ENCODE data around the gene CES3. TPM values are rescaled to one million over a fixed set of nuclear protein-coding genes. Genes with fewer than 3 reads are reported as not detected.
A peak's percentile ranks its signal among the peaks of the same experiment; 100 is the strongest.

Gene CES3
- total RNA-seq, 1 experiment from 2014 or later, result 0.95 TPM

DNA sequence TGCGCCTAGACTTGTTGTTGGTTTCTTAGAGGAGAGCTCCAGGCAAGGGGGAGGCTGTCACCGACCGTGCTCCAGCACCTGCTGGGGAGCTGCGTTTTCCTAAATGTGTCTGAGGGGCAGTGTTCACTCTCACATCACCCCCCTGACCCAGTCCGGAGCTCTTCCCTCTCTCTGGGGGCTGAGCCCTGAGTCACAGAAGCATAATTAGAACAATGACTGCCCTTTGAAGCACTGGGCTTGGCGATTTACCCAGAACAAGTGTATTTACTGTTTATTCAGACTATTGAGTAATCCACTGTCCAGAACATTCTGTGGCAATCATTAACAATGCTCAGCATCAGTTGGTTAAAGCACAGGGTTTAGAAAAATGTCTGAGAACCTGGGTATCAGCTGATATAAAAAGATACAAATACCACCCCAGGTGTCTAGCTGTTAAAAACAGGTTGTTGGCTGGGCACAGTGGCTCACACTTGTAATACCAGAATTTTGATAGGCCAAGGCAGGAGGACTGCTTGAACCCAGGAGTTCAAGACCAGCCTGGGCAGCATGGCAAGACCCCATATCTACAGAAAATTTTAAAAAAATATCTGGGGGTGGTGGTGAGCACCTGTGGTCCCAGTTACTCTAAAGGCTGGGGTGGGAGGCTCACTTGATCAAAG is 35.4 kb downstream of the CES3 start:
- ChIA-PET CTCF (no interaction called here), POLR2A (no interaction called here)
- H3K36me3 ChIP-seq (ENCODE audit: control insufficient read depth, insufficient read depth, low read length), result no peaks in the 10 kb centered on the region
- H3K4me1 ChIP-seq, result peaks cover 11% of the 10 kb centered on the region; the same call in 1 of the 2 replicates
- intact Hi-C loops (cut with micrococcal nuclease; ENCODE audit: unreplicated experiment), result no loop called here
- Mint-ChIP-seq H3K4me1 (ENCODE audit: low read depth, unreplicated experiment) (no peaks in the 10 kb centered on the region), H3K9me3 (ENCODE audit: unreplicated experiment) (no peaks in the 10 kb centered on the region), H3K4me3 (ENCODE audit: unreplicated experiment) (no peak overlapping the region), H3K36me3 (ENCODE audit: insufficient read depth, unreplicated experiment) (no peaks in the 10 kb centered on the region), H3K27ac (ENCODE audit: unreplicated experiment) (no peak overlapping the region), H3K27me3 (ENCODE audit: insufficient read depth, unreplicated experiment) (peaks cover 6% of the 10 kb centered on the region)
- BruUV-seq (replicated peaks), result no TSS peak
- no peaks in the 10 kb centered on the region for H3K27me3 ChIP-seq (replicated peaks; ENCODE audit: control insufficient read depth, insufficient read depth, low read length)
- H3K4me3 ChIP-seq (ENCODE audit: low read depth, low read length), result no peak overlapping the region
- TF ChIP-seq, protein P1, sequence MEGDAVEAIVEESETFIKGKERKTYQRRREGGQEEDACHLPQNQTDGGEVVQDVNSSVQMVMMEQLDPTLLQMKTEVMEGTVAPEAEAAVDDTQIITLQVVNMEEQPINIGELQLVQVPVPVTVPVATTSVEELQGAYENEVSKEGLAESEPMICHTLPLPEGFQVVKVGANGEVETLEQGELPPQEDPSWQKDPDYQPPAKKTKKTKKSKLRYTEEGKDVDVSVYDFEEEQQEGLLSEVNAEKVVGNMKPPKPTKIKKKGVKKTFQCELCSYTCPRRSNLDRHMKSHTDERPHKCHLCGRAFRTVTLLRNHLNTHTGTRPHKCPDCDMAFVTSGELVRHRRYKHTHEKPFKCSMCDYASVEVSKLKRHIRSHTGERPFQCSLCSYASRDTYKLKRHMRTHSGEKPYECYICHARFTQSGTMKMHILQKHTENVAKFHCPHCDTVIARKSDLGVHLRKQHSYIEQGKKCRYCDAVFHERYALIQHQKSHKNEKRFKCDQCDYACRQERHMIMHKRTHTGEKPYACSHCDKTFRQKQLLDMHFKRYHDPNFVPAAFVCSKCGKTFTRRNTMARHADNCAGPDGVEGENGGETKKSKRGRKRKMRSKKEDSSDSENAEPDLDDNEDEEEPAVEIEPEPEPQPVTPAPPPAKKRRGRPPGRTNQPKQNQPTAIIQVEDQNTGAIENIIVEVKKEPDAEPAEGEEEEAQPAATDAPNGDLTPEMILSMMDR (IDR thresholded peaks at IDR 0.05; ENCODE audit: insufficient read depth in 1 of 2, low read depth in 1 of 2, low read length in 1 of 2, severe bottlenecking in 1 of 2, unreplicated experiment in 1 of 2), result no peak
- no peak for DNase-seq
- H3K9me3 ChIP-seq, result no peaks in the 10 kb centered on the region

DNA sequence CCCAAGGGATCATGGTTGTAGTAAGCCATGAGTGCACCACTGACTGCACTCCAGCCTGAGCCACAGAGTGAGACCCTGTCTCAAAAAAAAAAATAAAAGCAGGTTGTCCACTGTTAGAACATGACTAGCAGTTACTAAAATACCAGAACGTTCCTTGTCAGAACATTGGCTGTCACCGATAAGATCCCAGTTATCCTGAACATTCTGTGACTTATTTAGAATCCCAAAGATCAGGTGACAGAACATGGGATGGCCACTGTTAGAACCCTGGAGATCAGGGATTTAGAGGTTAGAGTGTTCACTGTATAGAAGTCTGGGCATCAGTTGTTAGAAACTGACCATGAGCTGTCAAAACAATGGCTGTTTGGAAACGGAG is 35.9 kb downstream of the CES3 start:
- H3K27me3 ChIP-seq (replicated peaks; ENCODE audit: control insufficient read depth, insufficient read depth, low read length), result no peaks in the 10 kb centered on the region
- no peaks in the 10 kb centered on the region for H3K9me3 ChIP-seq
- POLR2A ChIA-PET, result no interaction called here
- no peak overlapping the region for H3K4me3 ChIP-seq (ENCODE audit: low read depth, low read length)
- H3K4me1 ChIP-seq, result peaks cover 11% of the 10 kb centered on the region; the same call in 1 of the 2 replicates
- no peak for DNase-seq
- CTCF ChIA-PET, result interaction anchor here (0.6 kb wide), 1 partner anchor 373 kb away, joined by 5 read pairs; no protein-coding TSS in a partner anchor
- Mint-ChIP-seq H3K36me3 (ENCODE audit: insufficient read depth, unreplicated experiment) (no peaks in the 10 kb centered on the region), H3K9me3 (ENCODE audit: unreplicated experiment) (no peaks in the 10 kb centered on the region), H3K4me3 (ENCODE audit: unreplicated experiment) (no peak overlapping the region), H3K4me1 (ENCODE audit: low read depth, unreplicated experiment) (no peaks in the 10 kb centered on the region), H3K27ac (ENCODE audit: unreplicated experiment) (no peak overlapping the region), H3K27me3 (ENCODE audit: insufficient read depth, unreplicated experiment) (peaks cover 6% of the 10 kb centered on the region)
- intact Hi-C loops (cut with micrococcal nuclease; ENCODE audit: unreplicated experiment), result no loop called here
- no TSS peak for BruUV-seq (replicated peaks)
- H3K36me3 ChIP-seq (ENCODE audit: control insufficient read depth, insufficient read depth, low read length), result no peaks in the 10 kb centered on the region
- TF ChIP-seq, protein P1 (IDR thresholded peaks at IDR 0.05; ENCODE audit: insufficient read depth in 1 of 2, low read depth in 1 of 2, low read length in 1 of 2, severe bottlenecking in 1 of 2, unreplicated experiment in 1 of 2), result no peak

- no peaks in the 10 kb centered on the region for H3K4me1 Mint-ChIP-seq (ENCODE audit: low read depth, unreplicated experiment)
- intact Hi-C loops (cut with micrococcal nuclease; ENCODE audit: unreplicated experiment), result no loop called here
- ChIA-PET CTCF (interaction anchor here (0.5 kb wide), 1 partner anchor 41 kb away, joined by 3 read pairs; no protein-coding TSS in a partner anchor), POLR2A (interaction anchor here (0.5 kb wide), 1 partner anchor 153 kb away, joined by 3 read pairs; no protein-coding TSS in a partner anchor)
- no peaks in the 10 kb centered on the region for H3K27me3 ChIP-seq (replicated peaks; ENCODE audit: control insufficient read depth, insufficient read depth, low read length)
- H3K36me3 Mint-ChIP-seq (ENCODE audit: insufficient read depth, unreplicated experiment), result no peaks in the 10 kb centered on the region
- no peaks in the 10 kb centered on the region for H3K9me3 ChIP-seq
- peak in 1 of 2 experiments; percentile 38 for DNase-seq
- no peaks in the 10 kb centered on the region for H3K9me3 Mint-ChIP-seq (ENCODE audit: unreplicated experiment)
- H3K4me1 ChIP-seq, result peaks cover 11% of the 10 kb centered on the region; the same call in 1 of the 2 replicates
- TF ChIP-seq, protein P1 (IDR thresholded peaks at IDR 0.05; ENCODE audit: insufficient read depth in 1 of 2, low read depth in 1 of 2, low read length in 1 of 2, severe bottlenecking in 1 of 2, unreplicated experiment in 1 of 2), result no peak
- H3K4me3 Mint-ChIP-seq (ENCODE audit: unreplicated experiment), result peak overlapping the region; percentile 58
- H3K27me3 Mint-ChIP-seq (ENCODE audit: insufficient read depth, unreplicated experiment), result peaks cover 6% of the 10 kb centered on the region
- no TSS peak for BruUV-seq (replicated peaks)
- no peaks in the 10 kb centered on the region for H3K36me3 ChIP-seq (ENCODE audit: control insufficient read depth, insufficient read depth, low read length)
- H3K27ac Mint-ChIP-seq (ENCODE audit: unreplicated experiment), result no peak overlapping the region
- peak overlapping the region; percentile 34 for H3K4me3 ChIP-seq (ENCODE audit: low read depth, low read length)
Measured at GRCh38 chr16:67000384-67001351, 39.6 kb downstream of the CES3 start.
